ENCODE data around the gene PEMT.

Gene PEMT

GRCh38 chr17:17539591-17539990 is 51.9 kb downstream of the PEMT start:
- DNase-seq (ENCODE audit: low read depth) = no peak
- no peak for TF ChIP-seq CTCF (conservative IDR thresholded peaks at IDR 0.05; ENCODE audit: low read depth, low read length)
- H3K4me3 ChIP-seq (ENCODE audit: low read depth, low read length) = no peak overlapping the region

- peak; percentile 10 for DNase-seq (ENCODE audit: low read depth)
- no peak overlapping the region for H3K4me3 ChIP-seq (ENCODE audit: low read depth, low read length)
- TF ChIP-seq CTCF (conservative IDR thresholded peaks at IDR 0.05; ENCODE audit: low read depth, low read length) = no peak
Measured at GRCh38 chr17:17538417-17539391, 52.8 kb downstream of the PEMT start.

DNA sequence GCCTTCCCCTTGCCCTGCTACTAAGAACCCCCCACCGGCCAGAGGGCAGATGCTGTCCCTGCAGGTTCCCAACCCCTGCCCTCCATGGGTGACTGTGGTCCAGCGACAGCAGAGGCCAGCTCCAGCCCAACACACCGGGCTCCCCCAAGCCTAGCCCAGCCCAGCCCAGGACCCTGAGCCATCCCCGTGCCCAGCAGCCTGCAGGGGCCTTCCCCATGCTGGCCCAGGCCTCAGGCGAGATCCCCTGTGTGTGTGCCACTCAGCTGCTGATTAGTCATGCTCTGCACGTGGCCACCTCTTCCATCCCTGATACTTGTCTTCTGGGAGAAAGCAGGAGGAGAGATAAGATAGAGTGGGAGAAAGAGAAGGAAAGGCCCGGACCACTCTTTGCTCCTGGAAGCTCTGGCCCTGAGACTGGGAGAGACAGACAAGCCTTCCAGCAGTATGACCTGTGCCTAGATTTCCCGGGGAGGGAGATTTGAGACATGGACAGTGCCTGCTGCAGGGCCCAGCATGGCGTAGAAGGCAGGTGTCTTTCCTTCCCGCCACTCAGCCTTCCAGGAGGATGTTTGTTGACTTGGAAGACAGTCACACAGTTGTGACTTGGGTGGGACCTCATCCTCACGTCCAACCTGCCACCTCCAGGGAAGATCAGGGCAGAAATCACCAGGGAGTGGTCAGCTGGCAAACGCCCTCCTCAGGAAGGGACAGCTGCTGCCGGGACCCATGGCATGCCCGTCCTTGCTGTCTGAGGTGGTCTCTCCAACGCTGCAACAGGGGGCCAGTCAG is 54.0 kb downstream of the PEMT start:
- no peak for TF ChIP-seq CTCF (conservative IDR thresholded peaks at IDR 0.05; ENCODE audit: low read depth, low read length)
- H3K4me3 ChIP-seq (ENCODE audit: low read depth, low read length) = no peak overlapping the region
- DNase-seq (ENCODE audit: low read depth) = no peak

DNA sequence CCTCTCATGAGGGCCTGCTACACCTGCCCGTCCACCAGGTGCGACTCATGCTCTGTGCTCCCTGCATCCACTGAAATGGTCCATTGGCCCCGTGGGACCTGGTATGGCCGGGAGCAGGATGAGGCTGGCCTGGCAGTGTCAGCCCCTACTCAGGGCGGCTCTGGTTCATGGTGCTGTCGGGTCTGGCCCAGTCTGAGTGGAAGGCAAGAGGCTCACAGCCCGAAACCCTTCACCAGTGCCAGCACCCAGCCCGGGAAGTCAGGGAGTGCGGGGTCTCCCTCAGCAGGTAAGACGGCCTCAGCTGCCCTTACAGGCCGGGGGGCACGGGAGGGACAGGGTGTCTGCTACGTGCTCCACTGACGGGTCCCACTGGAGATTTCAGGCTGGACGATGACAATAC is 54.8 kb downstream of the PEMT start:
- DNase-seq (ENCODE audit: low read depth) = no peak
- TF ChIP-seq CTCF (conservative IDR thresholded peaks at IDR 0.05; ENCODE audit: low read depth, low read length) = no peak
- H3K4me3 ChIP-seq (ENCODE audit: low read depth, low read length) = no peak overlapping the region

DNA sequence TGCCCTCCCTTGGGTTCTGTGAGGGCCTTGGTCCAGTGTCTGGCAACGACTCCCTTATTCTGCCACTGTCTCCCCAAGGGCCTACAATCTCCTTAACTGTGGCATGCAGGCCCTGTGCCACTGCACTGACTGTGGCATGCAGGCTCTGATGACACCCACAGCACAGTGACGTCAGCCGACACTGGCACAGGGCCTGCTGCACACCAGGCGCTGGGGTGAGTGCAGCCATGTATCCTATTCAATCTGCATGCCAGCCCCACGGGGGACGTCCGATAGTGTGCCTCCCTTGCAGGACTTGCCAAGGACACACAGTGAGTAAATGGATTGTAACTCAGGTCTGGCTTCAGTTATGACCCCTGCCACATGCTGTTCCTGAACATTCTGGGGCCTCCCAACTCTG is 55.6 kb downstream of the PEMT start:
- no peak for DNase-seq (ENCODE audit: low read depth)
- no peak for TF ChIP-seq CTCF (conservative IDR thresholded peaks at IDR 0.05; ENCODE audit: low read depth, low read length)
- no peak overlapping the region for H3K4me3 ChIP-seq (ENCODE audit: low read depth, low read length)

DNA sequence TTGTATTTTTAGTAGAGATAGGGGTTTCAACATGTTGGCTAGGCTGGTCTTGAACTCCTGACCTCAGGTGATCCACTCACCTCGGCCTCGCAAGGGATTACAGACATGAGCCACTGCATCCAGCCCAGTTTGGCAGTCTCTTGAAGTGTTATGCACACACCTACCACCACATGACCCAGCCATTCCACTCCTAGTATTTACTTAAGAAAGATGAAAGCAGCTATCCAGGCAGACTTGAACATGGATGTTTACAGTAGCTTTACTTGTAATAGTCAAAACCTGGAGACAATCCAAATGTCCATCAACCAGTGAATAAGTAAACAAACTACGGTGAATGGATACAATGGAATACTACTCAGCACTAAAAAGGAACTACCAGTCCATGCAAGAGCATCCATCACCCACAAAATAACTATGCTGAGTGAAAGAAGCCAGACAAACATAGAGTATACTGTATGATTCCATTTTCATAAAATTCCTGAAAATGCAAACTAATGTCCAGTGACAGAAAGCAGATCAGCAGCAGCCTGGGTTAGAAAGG is 57.5 kb downstream of the PEMT start:
- H3K4me3 ChIP-seq (ENCODE audit: low read depth, low read length) = no peak overlapping the region
- DNase-seq (ENCODE audit: low read depth) = no peak
- no peak for TF ChIP-seq CTCF (conservative IDR thresholded peaks at IDR 0.05; ENCODE audit: low read depth, low read length)
